ENCODE results near the gene ACSS1. TPM values are rescaled to one million over a fixed set of nuclear protein-coding genes. Genes with fewer than 3 reads are reported as not detected.

The ACSS1 gene
- total RNA-seq, 1 experiment from 2014 or later: 0.51 TPM

- BruUV-seq (replicated peaks): no TSS peak
- CTCF ChIA-PET: interaction anchor here (0.7 to 3.0 kb wide), 8 partner anchors 13 to 239 kb away, joined by 3 to 12 read pairs (median 4); no protein-coding TSS in a partner anchor
- Mint-ChIP-seq H3K4me1 (ENCODE audit: insufficient read depth, unreplicated experiment) (peaks cover under 1% of the 10 kb centered on the region), H3K36me3 (ENCODE audit: insufficient read depth, unreplicated experiment) (no peaks in the 10 kb centered on the region), H3K27ac (ENCODE audit: low read depth, unreplicated experiment) (no peak overlapping the region), H3K27me3 (ENCODE audit: insufficient read depth, unreplicated experiment) (peaks cover 66% of the 10 kb centered on the region), H3K9me3 (ENCODE audit: unreplicated experiment) (no peaks in the 10 kb centered on the region), H3K4me3 (ENCODE audit: unreplicated experiment) (no peak overlapping the region)
- intact Hi-C loops (cut with micrococcal nuclease): no loop called here
- no peak for DNase-seq (ENCODE audit: unreplicated experiment)
- TF ChIP-seq CTCF (IDR thresholded peaks at IDR 0.05; ENCODE audit: unreplicated experiment): no peak
- POLR2A ChIA-PET: no interaction called here
Measured at GRCh38 chr20:25046736-25047666, 10.9 kb downstream of the ACSS1 start.

GRCh38 chr20:25046181-25046641 lies 11.7 kb downstream of the ACSS1 start:
- intact Hi-C loops (cut with micrococcal nuclease): no loop called here
- no TSS peak for BruUV-seq (replicated peaks)
- no peak for DNase-seq (ENCODE audit: unreplicated experiment)
- Mint-ChIP-seq H3K36me3 (ENCODE audit: insufficient read depth, unreplicated experiment) (no peaks in the 10 kb centered on the region), H3K27me3 (ENCODE audit: insufficient read depth, unreplicated experiment) (peaks cover 58% of the 10 kb centered on the region), H3K9me3 (ENCODE audit: unreplicated experiment) (no peaks in the 10 kb centered on the region), H3K27ac (ENCODE audit: low read depth, unreplicated experiment) (no peak overlapping the region), H3K4me3 (ENCODE audit: unreplicated experiment) (no peak overlapping the region), H3K4me1 (ENCODE audit: insufficient read depth, unreplicated experiment) (no peaks in the 10 kb centered on the region)
- ChIA-PET POLR2A (no interaction called here), CTCF (interaction anchor here (0.8 to 3.0 kb wide), 3 partner anchors 14 to 18 kb away, joined by 3 to 12 read pairs (median 7); no protein-coding TSS in a partner anchor)
- TF ChIP-seq CTCF (IDR thresholded peaks at IDR 0.05; ENCODE audit: unreplicated experiment): no peak

GRCh38 chr20:25045343-25045712 lies 12.6 kb downstream of the ACSS1 start:
- POLR2A ChIA-PET: interaction anchor here (1.1 to 1.3 kb wide), 2 partner anchors 10 to 28 kb away, joined by 3 read pairs; no protein-coding TSS in a partner anchor
- H3K36me3 Mint-ChIP-seq (ENCODE audit: insufficient read depth, unreplicated experiment): no peaks in the 10 kb centered on the region
- DNase-seq (ENCODE audit: unreplicated experiment): no peak
- H3K4me3 Mint-ChIP-seq (ENCODE audit: unreplicated experiment): no peak overlapping the region
- intact Hi-C loops (cut with micrococcal nuclease): no loop called here
- peaks cover 3% of the 10 kb centered on the region for H3K4me1 Mint-ChIP-seq (ENCODE audit: insufficient read depth, unreplicated experiment)
- no peak for TF ChIP-seq CTCF (IDR thresholded peaks at IDR 0.05; ENCODE audit: unreplicated experiment)
- no peak overlapping the region for H3K27ac Mint-ChIP-seq (ENCODE audit: low read depth, unreplicated experiment)
- no TSS peak for BruUV-seq (replicated peaks)
- CTCF ChIA-PET: interaction anchor here (0.6 to 3.0 kb wide), 5 partner anchors 19 to 249 kb away, joined by 3 to 12 read pairs (median 4); no protein-coding TSS in a partner anchor
- no peaks in the 10 kb centered on the region for H3K9me3 Mint-ChIP-seq (ENCODE audit: unreplicated experiment)
- H3K27me3 Mint-ChIP-seq (ENCODE audit: insufficient read depth, unreplicated experiment): peaks cover 50% of the 10 kb centered on the region

- no peak for DNase-seq (ENCODE audit: unreplicated experiment)
- CTCF ChIA-PET: interaction anchor here (0.6 to 3.0 kb wide), 4 partner anchors 20 to 134 kb away, joined by 3 to 12 read pairs (median 4); no protein-coding TSS in a partner anchor
- H3K4me3 Mint-ChIP-seq (ENCODE audit: unreplicated experiment): no peak overlapping the region
- no peak overlapping the region for H3K27ac Mint-ChIP-seq (ENCODE audit: low read depth, unreplicated experiment)
- POLR2A ChIA-PET: interaction anchor here (1.1 to 1.3 kb wide), 2 partner anchors 11 to 28 kb away, joined by 3 read pairs; no protein-coding TSS in a partner anchor
- peaks cover 9% of the 10 kb centered on the region for H3K4me1 Mint-ChIP-seq (ENCODE audit: insufficient read depth, unreplicated experiment)
- peaks cover 3% of the 10 kb centered on the region for H3K36me3 Mint-ChIP-seq (ENCODE audit: insufficient read depth, unreplicated experiment)
- intact Hi-C loops (cut with micrococcal nuclease): no loop called here
- TF ChIP-seq CTCF (IDR thresholded peaks at IDR 0.05; ENCODE audit: unreplicated experiment): no peak
- no peaks in the 10 kb centered on the region for H3K9me3 Mint-ChIP-seq (ENCODE audit: unreplicated experiment)
- BruUV-seq (replicated peaks): no TSS peak
- peaks cover 45% of the 10 kb centered on the region for H3K27me3 Mint-ChIP-seq (ENCODE audit: insufficient read depth, unreplicated experiment)
Measured at GRCh38 chr20:25044660-25045342, 13.1 kb downstream of the ACSS1 start.

Measured in MCF 10A (cell line).